ENCODE measurements around the gene MYBL2. TPM values are rescaled to one million over a fixed set of nuclear protein-coding genes. Genes with fewer than 3 reads are reported as not detected.

The MYBL2 gene
- total RNA-seq, 1 experiment from 2014 or later: 95.9 TPM

- POLR2A ChIA-PET (ENCODE audit: unreplicated experiment): no interaction called here
- BruUV-seq (replicated peaks): no TSS peak
- CTCF ChIA-PET: interaction anchor here (0.6 kb wide), 2 partner anchors 181 to 212 kb away, joined by 3 to 4 read pairs; no protein-coding TSS in a partner anchor
- H3K79me2 ChIP-seq (ENCODE audit: low read length): no peaks in the 10 kb centered on the region
- H4K20me1 ChIP-seq (ENCODE audit: low read length): no peaks in the 10 kb centered on the region
- intact Hi-C loops (cut with micrococcal nuclease): no loop called here
- ATAC-seq: no peak
- 0 out of 2 replicates have a peak, but pooled peaks cover 3% of the 10 kb centered on the region for H3K27me3 ChIP-seq (ENCODE audit: low read length)
- H3K4me2 ChIP-seq (ENCODE audit: low read length): no peak overlapping the region
- H2AFZ ChIP-seq (ENCODE audit: low read length): no peak overlapping the region
- H3K4me3 ChIP-seq (ENCODE audit: low read length): no peak overlapping the region
- no peak overlapping the region for H3K27ac ChIP-seq (ENCODE audit: low read length)
- no peaks in the 10 kb centered on the region for H3K36me3 ChIP-seq (ENCODE audit: low read depth, low read length)
- no peaks in the 10 kb centered on the region for H3K4me1 ChIP-seq (ENCODE audit: insufficient read depth, low read length)
- H3K9me3 ChIP-seq (ENCODE audit: low read length): no peaks in the 10 kb centered on the region
- no peak overlapping the region for H3K9ac ChIP-seq (ENCODE audit: low read length)
- TF ChIP-seq, protein P1, sequence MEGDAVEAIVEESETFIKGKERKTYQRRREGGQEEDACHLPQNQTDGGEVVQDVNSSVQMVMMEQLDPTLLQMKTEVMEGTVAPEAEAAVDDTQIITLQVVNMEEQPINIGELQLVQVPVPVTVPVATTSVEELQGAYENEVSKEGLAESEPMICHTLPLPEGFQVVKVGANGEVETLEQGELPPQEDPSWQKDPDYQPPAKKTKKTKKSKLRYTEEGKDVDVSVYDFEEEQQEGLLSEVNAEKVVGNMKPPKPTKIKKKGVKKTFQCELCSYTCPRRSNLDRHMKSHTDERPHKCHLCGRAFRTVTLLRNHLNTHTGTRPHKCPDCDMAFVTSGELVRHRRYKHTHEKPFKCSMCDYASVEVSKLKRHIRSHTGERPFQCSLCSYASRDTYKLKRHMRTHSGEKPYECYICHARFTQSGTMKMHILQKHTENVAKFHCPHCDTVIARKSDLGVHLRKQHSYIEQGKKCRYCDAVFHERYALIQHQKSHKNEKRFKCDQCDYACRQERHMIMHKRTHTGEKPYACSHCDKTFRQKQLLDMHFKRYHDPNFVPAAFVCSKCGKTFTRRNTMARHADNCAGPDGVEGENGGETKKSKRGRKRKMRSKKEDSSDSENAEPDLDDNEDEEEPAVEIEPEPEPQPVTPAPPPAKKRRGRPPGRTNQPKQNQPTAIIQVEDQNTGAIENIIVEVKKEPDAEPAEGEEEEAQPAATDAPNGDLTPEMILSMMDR (conservative IDR thresholded peaks at IDR 0.05; ENCODE audit: low read depth, low read length): no peak
- TF ChIP-seq EZH2phosphoT487 (IDR thresholded peaks at IDR 0.05; ENCODE audit: borderline replicate concordance, low read length) (no peak), EZH2 (IDR thresholded peaks at IDR 0.05; ENCODE audit: low read length, unreplicated experiment) (no peak)
- no peaks in the 10 kb centered on the region for H3F3A ChIP-seq (ENCODE audit: low read length, unreplicated experiment)
- no peaks in the 10 kb centered on the region for H3K9me2 ChIP-seq (replicated peaks; ENCODE audit: low read length)
- no peak for DNase-seq
These were observed 94.7 kb downstream of the MYBL2 start for GRCh38 chr20:43761386-43762340.

GRCh38 chr20:43762911-43763310, 96.0 kb downstream of the MYBL2 start:
- no peak for DNase-seq
- no peak for TF ChIP-seq EZH2 (IDR thresholded peaks at IDR 0.05; ENCODE audit: low read length, unreplicated experiment)
- no peak for TF ChIP-seq EZH2phosphoT487 (IDR thresholded peaks at IDR 0.05; ENCODE audit: borderline replicate concordance, low read length)
- TF ChIP-seq, protein P1 (conservative IDR thresholded peaks at IDR 0.05; ENCODE audit: low read depth, low read length): no peak
- Histone ChIP-seq H3K9ac (ENCODE audit: low read length) (no peak overlapping the region), H3K27me3 (ENCODE audit: low read length) (0 out of 2 replicates have a peak, but pooled peaks cover 3% of the 10 kb centered on the region), H3K79me2 (ENCODE audit: low read length) (no peaks in the 10 kb centered on the region), H4K20me1 (ENCODE audit: low read length) (no peaks in the 10 kb centered on the region), H3F3A (ENCODE audit: low read length, unreplicated experiment) (no peaks in the 10 kb centered on the region), H3K27ac (ENCODE audit: low read length) (no peak overlapping the region), H3K4me3 (ENCODE audit: low read length) (no peak overlapping the region), H3K4me2 (ENCODE audit: low read length) (no peak overlapping the region), H3K36me3 (ENCODE audit: low read depth, low read length) (no peaks in the 10 kb centered on the region), H2AFZ (ENCODE audit: low read length) (no peak overlapping the region), H3K4me1 (ENCODE audit: insufficient read depth, low read length) (peaks cover 7% of the 10 kb centered on the region), H3K9me3 (ENCODE audit: low read length) (no peaks in the 10 kb centered on the region), H3K9me2 (replicated peaks; ENCODE audit: low read length) (no peaks in the 10 kb centered on the region)
- intact Hi-C loops (cut with micrococcal nuclease): no loop called here
- POLR2A ChIA-PET (ENCODE audit: unreplicated experiment): interaction anchor here (0.5 kb wide), 1 partner anchor 16 kb away, joined by 3 read pairs; no protein-coding TSS in a partner anchor
- CTCF ChIA-PET: no interaction called here
- no peak for ATAC-seq
- no TSS peak for BruUV-seq (replicated peaks)

DNA sequence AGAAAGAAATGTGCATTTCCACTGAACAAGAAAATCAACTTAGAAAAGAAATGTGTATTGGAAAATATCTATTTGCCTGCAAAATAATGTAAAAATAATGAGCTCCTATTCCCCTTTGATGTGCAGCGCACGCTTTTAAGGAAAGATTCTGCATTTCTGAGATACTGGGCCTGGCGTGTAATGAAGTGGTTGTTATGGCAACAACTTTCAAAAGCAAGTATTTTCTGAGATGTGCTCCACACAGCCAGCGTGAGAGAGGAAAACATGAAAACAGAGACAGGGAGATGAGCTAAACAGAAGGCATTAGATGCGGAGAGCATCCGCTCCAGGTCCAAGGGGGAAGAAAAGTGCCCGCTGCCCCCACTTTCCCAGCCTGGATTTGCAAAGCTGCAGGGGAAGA, 99.0 kb downstream of the MYBL2 start:
- no TSS peak for BruUV-seq (replicated peaks)
- intact Hi-C loops (cut with micrococcal nuclease): no loop called here
- H4K20me1 ChIP-seq (ENCODE audit: low read length): no peaks in the 10 kb centered on the region
- H3K9me2 ChIP-seq (replicated peaks; ENCODE audit: low read length): no peaks in the 10 kb centered on the region
- DNase-seq (no peak), ATAC-seq (no peak)
- 0 out of 2 replicates have a peak, but pooled peaks cover 3% of the 10 kb centered on the region for H3K27me3 ChIP-seq (ENCODE audit: low read length)
- CTCF ChIA-PET: no interaction called here
- TF ChIP-seq EZH2phosphoT487 (IDR thresholded peaks at IDR 0.05; ENCODE audit: borderline replicate concordance, low read length) (no peak), EZH2 (IDR thresholded peaks at IDR 0.05; ENCODE audit: low read length, unreplicated experiment) (no peak)
- TF ChIP-seq, protein P1 (conservative IDR thresholded peaks at IDR 0.05; ENCODE audit: low read depth, low read length): no peak
- no peak overlapping the region for H2AFZ ChIP-seq (ENCODE audit: low read length)
- peaks cover 10% of the 10 kb centered on the region for H3K4me1 ChIP-seq (ENCODE audit: insufficient read depth, low read length)
- H3K9me3 ChIP-seq (ENCODE audit: low read length): no peaks in the 10 kb centered on the region
- no peak overlapping the region for H3K9ac ChIP-seq (ENCODE audit: low read length)
- no peaks in the 10 kb centered on the region for H3F3A ChIP-seq (ENCODE audit: low read length, unreplicated experiment)
- H3K4me3 ChIP-seq (ENCODE audit: low read length): no peak overlapping the region
- H3K27ac ChIP-seq (ENCODE audit: low read length): no peak overlapping the region
- H3K4me2 ChIP-seq (ENCODE audit: low read length): no peak overlapping the region
- POLR2A ChIA-PET (ENCODE audit: unreplicated experiment): interaction anchor here (0.6 kb wide), 1 partner anchor 238 kb away, joined by 11 read pairs; no protein-coding TSS in a partner anchor
- H3K79me2 ChIP-seq (ENCODE audit: low read length): no peaks in the 10 kb centered on the region
- H3K36me3 ChIP-seq (ENCODE audit: low read depth, low read length): no peaks in the 10 kb centered on the region

Data from PC-3 (cell line).